HG03439 (cell line): Measurements from ENCODE around the gene TMPRSS13.
"Not testable (repeated sequence)": the region's sequence is repeated elsewhere in the genome, so short reads cannot be mapped to it uniquely, and the experiment has no call there.

ENCODE experiments used
- ATAC-seq: cut with Tn5 transposase; IDR thresholded peaks from one replicate; pipeline ENCODE4 v1.9.1; 2021; ENCODE audit warnings: mild to moderate bottlenecking, moderate library complexity; ENCODE audit not compliant: unreplicated experiment

TMPRSS13 gene

GRCh38 chr11:117929142-117929915, at the start of gene TMPRSS13:
TSS of gene TMPRSS13 (minus strand) at chr11:117929402. CDS start at chr11:117929307, 95 bp downstream.
- ATAC-seq = no peak

GRCh38 chr11:117978991-117979390, 49.8 kb upstream of the TMPRSS13 start:
- no peak for ATAC-seq

- not testable (repeated sequence) for ATAC-seq
These were observed 49.2 kb upstream of the TMPRSS13 start for GRCh38 chr11:117978291-117978910.

- not testable (repeated sequence) for ATAC-seq
These were observed 48.5 kb upstream of the TMPRSS13 start for GRCh38 chr11:117977612-117978264.

DNA sequence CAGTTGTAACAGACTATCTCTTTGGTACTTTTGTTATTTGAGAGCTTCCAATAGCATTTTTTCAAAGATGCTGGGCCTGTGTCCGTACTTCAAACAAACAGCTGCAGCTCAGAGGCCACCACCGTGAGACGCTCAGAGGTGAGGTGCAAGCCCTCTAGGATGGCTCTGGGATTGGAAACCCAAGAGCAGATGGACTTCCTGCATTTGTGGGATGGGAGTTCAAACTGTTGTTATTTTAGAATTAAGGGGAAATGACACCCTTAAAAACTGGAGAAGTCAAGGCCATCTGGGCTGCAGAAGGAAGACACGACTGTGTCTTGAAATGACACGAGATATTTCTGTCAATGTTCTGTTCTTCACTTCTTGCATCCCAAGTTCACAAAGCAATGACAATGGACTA, 47.8 kb upstream of the TMPRSS13 start:
- ATAC-seq = no peak

DNA sequence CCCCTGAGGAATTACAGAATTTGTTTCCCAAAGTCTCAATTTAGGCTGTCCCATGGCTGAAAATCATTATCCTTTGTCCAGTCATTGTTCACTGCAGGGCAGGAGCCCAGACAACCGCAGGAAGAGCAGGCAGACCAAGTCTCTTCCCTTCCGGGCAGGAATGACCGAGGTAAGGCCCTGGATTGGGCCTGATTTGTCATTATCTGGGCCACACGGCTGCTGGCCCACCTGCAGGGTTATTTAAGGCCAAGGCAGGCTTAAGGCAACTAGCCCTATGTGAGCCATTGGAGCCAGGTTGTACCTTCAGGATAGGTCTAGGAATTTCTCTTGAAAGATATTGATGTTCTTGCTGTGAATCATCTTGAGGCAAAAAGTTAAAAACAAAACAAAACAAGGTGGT, 47.2 kb upstream of the TMPRSS13 start:
- ATAC-seq = no peak

- ATAC-seq = no peak
These were observed 44.3 kb upstream of the TMPRSS13 start for GRCh38 chr11:117973503-117973860.

GRCh38 chr11:117972629-117973502, 43.7 kb upstream of the TMPRSS13 start:
- no peak for ATAC-seq

GRCh38 chr11:117972044-117972443, 42.8 kb upstream of the TMPRSS13 start:
- no peak for ATAC-seq

- ATAC-seq = no peak
These were observed 41.3 kb upstream of the TMPRSS13 start for GRCh38 chr11:117970400-117971024.

- ATAC-seq = no peak
These were observed 40.2 kb upstream of the TMPRSS13 start for GRCh38 chr11:117969160-117969991.

DNA sequence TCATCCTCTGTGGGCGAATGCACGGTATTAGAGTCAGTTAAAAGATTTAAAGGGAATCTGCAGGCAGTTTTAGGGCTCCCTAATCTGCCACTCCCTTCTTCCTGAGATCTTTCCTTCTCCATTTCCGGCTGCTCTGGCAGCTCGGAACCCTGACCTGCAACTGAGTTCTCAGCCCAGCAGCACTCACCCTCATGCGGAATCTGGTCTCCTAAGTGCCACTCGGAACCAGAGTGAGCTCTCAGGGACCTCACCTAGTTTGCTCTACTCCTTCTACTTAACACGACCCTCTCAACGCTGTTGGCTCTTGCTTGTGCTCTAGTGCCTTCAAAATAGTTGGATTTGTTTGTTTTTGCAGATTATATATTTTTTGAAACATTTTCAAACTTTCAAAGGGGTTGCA, 37.7 kb upstream of the TMPRSS13 start:
- no peak for ATAC-seq

GRCh38 chr11:117962826-117963225, 33.6 kb upstream of the TMPRSS13 start:
- ATAC-seq = no peak

DNA sequence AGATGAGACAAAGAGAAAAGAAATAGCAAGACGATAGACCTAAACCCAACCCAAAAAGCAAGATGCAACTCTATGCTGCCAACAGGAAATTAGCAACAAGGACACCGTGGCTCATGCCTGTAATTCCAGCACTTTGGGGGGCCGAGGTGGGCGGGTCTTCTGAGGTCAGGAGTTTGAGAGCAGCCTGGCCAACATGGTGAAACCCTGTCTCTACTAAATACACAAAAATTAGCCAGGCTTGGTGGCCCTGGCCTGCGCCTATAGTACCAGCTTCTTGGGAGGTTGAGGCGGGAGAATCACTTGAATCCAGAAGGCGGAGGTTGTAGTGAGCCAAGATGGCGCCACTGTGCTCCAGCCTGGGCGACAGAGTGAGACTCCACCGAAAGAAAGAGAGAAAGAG, 32.7 kb upstream of the TMPRSS13 start:
- no peak for ATAC-seq

DNA sequence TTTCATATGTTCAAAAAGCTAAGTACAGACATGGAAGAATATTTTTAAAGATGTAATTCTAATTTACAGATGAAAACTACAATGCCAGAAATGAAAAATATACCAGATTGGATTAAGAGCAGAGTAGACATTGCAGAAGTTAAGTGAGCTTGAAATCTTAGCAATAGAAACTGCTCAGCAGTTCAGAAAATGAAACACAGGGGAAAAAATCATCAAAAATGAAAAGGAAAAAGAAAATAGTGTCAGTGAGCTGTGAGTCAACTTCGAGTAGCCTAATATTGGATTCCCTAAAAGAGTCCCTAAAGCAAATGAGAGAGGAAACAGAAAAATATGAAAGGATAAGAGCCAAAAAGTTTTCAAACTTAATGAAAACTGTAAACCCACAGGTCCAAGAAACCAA, 31.2 kb upstream of the TMPRSS13 start:
- no peak for ATAC-seq

- ATAC-seq = no peak
These were observed 30.4 kb upstream of the TMPRSS13 start for GRCh38 chr11:117959438-117960149.

- no peak for ATAC-seq
These were observed 29.7 kb upstream of the TMPRSS13 start for GRCh38 chr11:117958949-117959348.

DNA sequence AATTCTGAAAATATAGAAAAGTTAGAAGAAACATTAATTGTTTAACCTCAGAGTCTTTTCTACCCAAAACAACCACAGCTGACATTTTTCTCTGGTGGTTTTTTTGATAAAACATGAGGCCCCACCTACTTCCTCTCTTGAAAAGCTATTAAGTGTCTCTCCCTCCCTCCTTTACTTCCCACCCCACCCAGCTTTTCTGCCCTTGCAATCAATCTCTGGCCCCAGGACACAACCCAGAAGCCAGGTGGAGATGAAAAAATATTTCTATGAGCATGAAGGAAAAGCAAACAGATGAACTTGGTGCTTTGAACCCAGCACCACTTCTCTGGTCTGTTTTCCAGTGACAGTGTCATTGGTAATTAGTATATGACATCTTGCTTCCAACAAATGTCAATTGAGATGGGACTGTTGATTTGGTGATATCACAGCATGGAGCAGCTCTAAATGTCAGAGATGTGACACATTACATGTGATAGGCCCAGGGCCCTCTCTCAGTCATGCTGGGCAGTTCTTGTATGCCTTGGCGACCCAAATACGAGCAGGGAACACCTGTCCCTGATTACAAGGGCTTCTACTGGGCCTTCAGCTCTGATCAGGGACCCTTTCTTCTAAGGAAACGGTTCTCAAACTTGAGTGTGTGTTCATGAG, 23.9 kb upstream of the TMPRSS13 start:
- no peak for ATAC-seq
